ENCODE data around the gene ULK4. TPM values are rescaled to one million over a fixed set of nuclear protein-coding genes. Genes with fewer than 3 reads are reported as not detected.

ULK4 gene
- polyA plus RNA-seq, 1 of the 3 experiments (the other 2 are of a cell fraction): 6.2 TPM

DNA sequence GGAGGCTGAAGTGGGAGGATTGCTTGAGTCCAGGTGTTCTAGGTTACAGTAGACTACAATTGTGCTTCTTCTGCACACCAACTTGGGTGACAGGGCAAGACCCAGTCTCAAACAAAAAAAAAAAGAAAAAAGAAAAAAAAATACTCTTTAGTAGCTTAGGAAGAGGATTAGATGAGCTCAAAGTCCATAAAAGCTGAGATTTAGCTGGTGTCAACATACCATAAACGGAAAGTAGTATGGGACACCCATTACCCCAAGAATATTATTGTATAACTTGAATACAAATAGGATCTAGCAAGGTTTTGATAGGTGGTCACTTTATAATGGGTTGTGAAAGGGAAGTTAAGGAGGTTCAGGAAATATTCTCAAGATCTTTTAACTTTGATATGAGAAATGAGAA lies 38.0 kb upstream of the ULK4 start:
- Histone ChIP-seq H2AFZ (ENCODE audit: low read depth) (no peak overlapping the region), H3K4me1 (ENCODE audit: control insufficient read depth in 1 of 2, insufficient read depth in 2 of 2, low read depth in 1 of 2, low read length in 1 of 2) (no peaks in the 10 kb centered on the region), H3K9me2 (no peaks in the 10 kb centered on the region), H3K4me3 (ENCODE audit: low read depth in 2 of 2, low read length in 1 of 2) (no peak overlapping the region), H3K27me3 (ENCODE audit: insufficient read depth) (no peaks in the 10 kb centered on the region), H3K9me3 (no peaks in the 10 kb centered on the region), H3K27ac (ENCODE audit: low read depth in 2 of 2, low read length in 1 of 2) (no peak overlapping the region), H3K9ac (no peak overlapping the region), H3K79me2 (ENCODE audit: insufficient read depth) (no peaks in the 10 kb centered on the region), H3K4me2 (no peak overlapping the region), H3K36me3 (replicated peaks in 1 of 2; ENCODE audit: control insufficient read depth in 1 of 2, insufficient read depth in 2 of 2, low read length in 1 of 2) (no peaks in the 10 kb centered on the region), H3F3A (replicated peaks; ENCODE audit: insufficient read depth) (no peaks in the 10 kb centered on the region), H4K20me1 (ENCODE audit: insufficient read depth) (no peaks in the 10 kb centered on the region)
- DNase-seq: no peak
- POLR2A ChIA-PET: no interaction called here
- CTCF ChIA-PET: interaction anchor here (1.0 to 2.9 kb wide), 2 partner anchors 34 to 100 kb away, joined by 4 to 17 read pairs; no protein-coding TSS in a partner anchor
- no peak for TF ChIP-seq EP300 (IDR thresholded peaks at IDR 0.05; ENCODE audit: borderline replicate concordance in 1 of 2, low read depth in 1 of 2, low read length in 1 of 2)
- no peak for TF ChIP-seq NRF1 (IDR thresholded peaks at IDR 0.05; ENCODE audit: low read depth, low read length)
- no peak for TF ChIP-seq MXI1 (IDR thresholded peaks at IDR 0.05; ENCODE audit: low read depth, low read length)
- no peak for TF ChIP-seq TEAD4 (IDR thresholded peaks at IDR 0.05; ENCODE audit: borderline replicate concordance, insufficient read depth)
- TF ChIP-seq GABPA (IDR thresholded peaks at IDR 0.05; ENCODE audit: low read depth): no peak
- TF ChIP-seq JUND (IDR thresholded peaks at IDR 0.05): no peak
- no peak for TF ChIP-seq MEF2A (IDR thresholded peaks at IDR 0.05; ENCODE audit: borderline replicate concordance, low read depth)
- TF ChIP-seq, protein P1, sequence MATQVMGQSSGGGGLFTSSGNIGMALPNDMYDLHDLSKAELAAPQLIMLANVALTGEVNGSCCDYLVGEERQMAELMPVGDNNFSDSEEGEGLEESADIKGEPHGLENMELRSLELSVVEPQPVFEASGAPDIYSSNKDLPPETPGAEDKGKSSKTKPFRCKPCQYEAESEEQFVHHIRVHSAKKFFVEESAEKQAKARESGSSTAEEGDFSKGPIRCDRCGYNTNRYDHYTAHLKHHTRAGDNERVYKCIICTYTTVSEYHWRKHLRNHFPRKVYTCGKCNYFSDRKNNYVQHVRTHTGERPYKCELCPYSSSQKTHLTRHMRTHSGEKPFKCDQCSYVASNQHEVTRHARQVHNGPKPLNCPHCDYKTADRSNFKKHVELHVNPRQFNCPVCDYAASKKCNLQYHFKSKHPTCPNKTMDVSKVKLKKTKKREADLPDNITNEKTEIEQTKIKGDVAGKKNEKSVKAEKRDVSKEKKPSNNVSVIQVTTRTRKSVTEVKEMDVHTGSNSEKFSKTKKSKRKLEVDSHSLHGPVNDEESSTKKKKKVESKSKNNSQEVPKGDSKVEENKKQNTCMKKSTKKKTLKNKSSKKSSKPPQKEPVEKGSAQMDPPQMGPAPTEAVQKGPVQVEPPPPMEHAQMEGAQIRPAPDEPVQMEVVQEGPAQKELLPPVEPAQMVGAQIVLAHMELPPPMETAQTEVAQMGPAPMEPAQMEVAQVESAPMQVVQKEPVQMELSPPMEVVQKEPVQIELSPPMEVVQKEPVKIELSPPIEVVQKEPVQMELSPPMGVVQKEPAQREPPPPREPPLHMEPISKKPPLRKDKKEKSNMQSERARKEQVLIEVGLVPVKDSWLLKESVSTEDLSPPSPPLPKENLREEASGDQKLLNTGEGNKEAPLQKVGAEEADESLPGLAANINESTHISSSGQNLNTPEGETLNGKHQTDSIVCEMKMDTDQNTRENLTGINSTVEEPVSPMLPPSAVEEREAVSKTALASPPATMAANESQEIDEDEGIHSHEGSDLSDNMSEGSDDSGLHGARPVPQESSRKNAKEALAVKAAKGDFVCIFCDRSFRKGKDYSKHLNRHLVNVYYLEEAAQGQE (IDR thresholded peaks at IDR 0.05; ENCODE audit: low read depth, low read length): no peak
- TF ChIP-seq EZH2phosphoT487 (IDR thresholded peaks at IDR 0.05; ENCODE audit: borderline replicate concordance, low read depth): no peak
- TF ChIP-seq, protein P2, sequence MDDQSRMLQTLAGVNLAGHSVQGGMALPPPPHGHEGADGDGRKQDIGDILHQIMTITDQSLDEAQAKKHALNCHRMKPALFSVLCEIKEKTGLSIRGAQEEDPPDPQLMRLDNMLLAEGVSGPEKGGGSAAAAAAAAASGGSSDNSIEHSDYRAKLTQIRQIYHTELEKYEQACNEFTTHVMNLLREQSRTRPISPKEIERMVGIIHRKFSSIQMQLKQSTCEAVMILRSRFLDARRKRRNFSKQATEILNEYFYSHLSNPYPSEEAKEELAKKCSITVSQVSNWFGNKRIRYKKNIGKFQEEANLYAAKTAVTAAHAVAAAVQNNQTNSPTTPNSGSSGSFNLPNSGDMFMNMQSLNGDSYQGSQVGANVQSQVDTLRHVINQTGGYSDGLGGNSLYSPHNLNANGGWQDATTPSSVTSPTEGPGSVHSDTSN (IDR thresholded peaks at IDR 0.05): no peak
- TF ChIP-seq YY1 (IDR thresholded peaks at IDR 0.05; ENCODE audit: low read depth): no peak
- no peak for TF ChIP-seq FOSL2 (IDR thresholded peaks at IDR 0.05; ENCODE audit: borderline replicate concordance, low read depth)
- TF ChIP-seq, protein P3, sequence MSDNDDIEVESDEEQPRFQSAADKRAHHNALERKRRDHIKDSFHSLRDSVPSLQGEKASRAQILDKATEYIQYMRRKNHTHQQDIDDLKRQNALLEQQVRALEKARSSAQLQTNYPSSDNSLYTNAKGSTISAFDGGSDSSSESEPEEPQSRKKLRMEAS (IDR thresholded peaks at IDR 0.05; ENCODE audit: low read depth): no peak
- TF ChIP-seq, protein P4, sequence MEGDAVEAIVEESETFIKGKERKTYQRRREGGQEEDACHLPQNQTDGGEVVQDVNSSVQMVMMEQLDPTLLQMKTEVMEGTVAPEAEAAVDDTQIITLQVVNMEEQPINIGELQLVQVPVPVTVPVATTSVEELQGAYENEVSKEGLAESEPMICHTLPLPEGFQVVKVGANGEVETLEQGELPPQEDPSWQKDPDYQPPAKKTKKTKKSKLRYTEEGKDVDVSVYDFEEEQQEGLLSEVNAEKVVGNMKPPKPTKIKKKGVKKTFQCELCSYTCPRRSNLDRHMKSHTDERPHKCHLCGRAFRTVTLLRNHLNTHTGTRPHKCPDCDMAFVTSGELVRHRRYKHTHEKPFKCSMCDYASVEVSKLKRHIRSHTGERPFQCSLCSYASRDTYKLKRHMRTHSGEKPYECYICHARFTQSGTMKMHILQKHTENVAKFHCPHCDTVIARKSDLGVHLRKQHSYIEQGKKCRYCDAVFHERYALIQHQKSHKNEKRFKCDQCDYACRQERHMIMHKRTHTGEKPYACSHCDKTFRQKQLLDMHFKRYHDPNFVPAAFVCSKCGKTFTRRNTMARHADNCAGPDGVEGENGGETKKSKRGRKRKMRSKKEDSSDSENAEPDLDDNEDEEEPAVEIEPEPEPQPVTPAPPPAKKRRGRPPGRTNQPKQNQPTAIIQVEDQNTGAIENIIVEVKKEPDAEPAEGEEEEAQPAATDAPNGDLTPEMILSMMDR (IDR thresholded peaks at IDR 0.05): no peak
- no peak for TF ChIP-seq SIN3A (IDR thresholded peaks at IDR 0.05; ENCODE audit: borderline replicate concordance, low read depth, low read length)
- TF ChIP-seq SMC3 (IDR thresholded peaks at IDR 0.05; ENCODE audit: low read depth, low read length): no peak
- no peak for TF ChIP-seq TCF12 (IDR thresholded peaks at IDR 0.05)
- TF ChIP-seq GATA2 (CRISPR knock-in tag; IDR thresholded peaks at IDR 0.05): no peak
- 39% methylated on average over 1 of the region's 1 CpG for WGBS (ENCODE audit: low lambda C conversion rate)
